Neural cell (in vitro differentiated cells): ENCODE results near the gene SENP5. TPM values are rescaled to one million over a fixed set of nuclear protein-coding genes. Genes with fewer than 3 reads are reported as not detected.

Source experiments
- H2AFZ ChIP-seq: fragments of 200-600, 300-800 bp; sonication (generic), shearing (Covaris generic); 2 replicates; pipeline ENCODE4 v1.6.0; 2014; ENCODE audit warnings: low read depth, mild to moderate bottlenecking, antibody characterized with exemption, low read length, moderate library complexity
- H3F3A ChIP-seq: fragments of 200-600 bp; shearing (Covaris generic); 2 replicates; pipeline ENCODE4 v1.6.1; 2016; ENCODE audit warnings: mild to moderate bottlenecking, moderate library complexity, mixed read lengths, antibody characterized with exemption, low read length; ENCODE audit not compliant: insufficient read depth, poor library complexity, severe bottlenecking
- H3K27ac ChIP-seq: fragments of 200-600, 300-800 bp; sonication (generic), shearing (Covaris generic); 2 replicates; pipeline ENCODE4 v1.5.1; 2014; ENCODE audit warnings: mild to moderate bottlenecking, low read length, moderate library complexity
- H3K27me3 ChIP-seq: fragments of 300-800, 200-600 bp; sonication (generic), shearing (Covaris generic); 2 replicates; pipeline ENCODE4 v1.6.0; 2014; ENCODE audit warnings: mild to moderate bottlenecking, low read depth, low read length, moderate library complexity; ENCODE audit not compliant: insufficient read depth
- H3K36me3 ChIP-seq: fragments of 300-800, 200-600 bp; sonication (generic), shearing (Covaris generic); 2 replicates; pipeline ENCODE4 v1.5.1; 2014; ENCODE audit warnings: mild to moderate bottlenecking, antibody characterized with exemption, low read length, moderate library complexity; ENCODE audit not compliant: insufficient read depth
- H3K4me2 ChIP-seq: fragments of 300-800, 200-600 bp; sonication (generic), shearing (Covaris generic); 2 replicates; pipeline ENCODE4 v1.6.0; 2014; ENCODE audit warnings: mild to moderate bottlenecking, low read length
- H3K4me3 ChIP-seq: fragments of 300-800, 200-600 bp; sonication (generic), shearing (Covaris generic); 2 replicates; pipeline ENCODE4 v1.5.1; 2014; ENCODE audit warnings: mild to moderate bottlenecking, low read length, moderate library complexity
- H3K79me2 ChIP-seq: fragments of 200-600 bp; shearing (Covaris generic); replicated peaks from 2 replicates; pipeline ENCODE4 v1.6.0; 2014; ENCODE audit warnings: mild to moderate bottlenecking, low read length, moderate library complexity; ENCODE audit not compliant: insufficient read depth
- H3K9ac ChIP-seq: fragments of 300-800, 200-600 bp; sonication (generic), shearing (Covaris generic); 2 replicates; pipeline ENCODE4 v1.6.1; 2016; ENCODE audit warnings: mild to moderate bottlenecking, low read length, mixed read lengths
- H3K9me2 ChIP-seq: fragments of 200-600 bp; shearing (Covaris generic); 2 replicates; pipeline ENCODE4 v1.6.1; 2016; ENCODE audit warnings: mild to moderate bottlenecking, low read length, mixed read lengths; ENCODE audit not compliant: insufficient read depth
- H3K9me3 ChIP-seq: fragments of 200-600, 300-800 bp; sonication (generic), shearing (Covaris generic); 2 replicates; pipeline ENCODE4 v1.6.1; 2016; ENCODE audit warnings: mild to moderate bottlenecking, mixed run types, low read length, moderate library complexity, mixed read lengths
- H4K20me1 ChIP-seq: fragments of 200-600 bp; shearing (Covaris generic); 2 replicates; pipeline ENCODE4 v1.6.1; 2016; ENCODE audit warnings: mild to moderate bottlenecking, mixed run types; ENCODE audit not compliant: insufficient read depth
- CTCF ChIP-seq: fragments of 450-650 bp; IDR thresholded peaks from 2 replicates; pipeline ENCODE4 v1.5.1; 2014; ENCODE audit warnings: antibody characterized with exemption, mild to moderate bottlenecking, moderate library complexity; ENCODE audit not compliant: poor library complexity, severe bottlenecking
- EP300 ChIP-seq: fragments of 450-650 bp; conservative IDR thresholded peaks from 2 replicates; pipeline ENCODE4 v1.6.1; 2014; ENCODE audit warnings: antibody characterized with exemption, mild to moderate bottlenecking, moderate library complexity; ENCODE audit not compliant: poor library complexity, severe bottlenecking
- EZH2 ChIP-seq: fragments of 200-600, 300-800 bp; shearing (Covaris generic), sonication (generic); IDR thresholded peaks from 2 replicates; pipeline ENCODE4 v1.6.1; 2014; ENCODE audit warnings: antibody characterized with exemption, low read length, borderline replicate concordance, mild to moderate bottlenecking; ENCODE audit not compliant: insufficient read depth, poor library complexity, severe bottlenecking
- MXI1 ChIP-seq: fragments of 450-650 bp; conservative IDR thresholded peaks from 2 replicates; pipeline ENCODE4 v1.6.1; 2014; ENCODE audit warnings: antibody characterized with exemption, mild to moderate bottlenecking; ENCODE audit not compliant: poor library complexity, severe bottlenecking
- POLR2AphosphoS5 ChIP-seq: IDR thresholded peaks from 2 replicates; pipeline ENCODE4 v1.6.1; 2012
- RAD21 ChIP-seq: fragments of 450-650 bp; conservative IDR thresholded peaks from 2 replicates; pipeline ENCODE4 v1.6.1; 2014; ENCODE audit warnings: antibody characterized with exemption, mild to moderate bottlenecking, moderate library complexity
- SMC3 ChIP-seq: fragments of 450-650 bp; conservative IDR thresholded peaks from 2 replicates; pipeline ENCODE4 v1.6.1; 2014; ENCODE audit warnings: antibody characterized with exemption, mild to moderate bottlenecking, moderate library complexity; ENCODE audit not compliant: poor library complexity
- TAF1 ChIP-seq: IDR thresholded peaks from 2 replicates; pipeline ENCODE4 v1.6.1; 2012; ENCODE audit warnings: low read depth
- polyA plus RNA-seq: library from polyadenylated mRNA; depleted of rRNA; stranded (reverse); fragments of >200 nt; gene quantifications from 2 replicates; pipeline ENCODE4 v1.2.3, GENCODE V29; 2014
- TF ChIP-seq, protein P1 (sequence below): IDR thresholded peaks from 2 replicates; pipeline ENCODE4 v1.6.1; 2012; ENCODE audit warnings: borderline replicate concordance

Gene SENP5
- polyA plus RNA-seq, 1 donor from 2014 or later: 27.3 TPM

DNA sequence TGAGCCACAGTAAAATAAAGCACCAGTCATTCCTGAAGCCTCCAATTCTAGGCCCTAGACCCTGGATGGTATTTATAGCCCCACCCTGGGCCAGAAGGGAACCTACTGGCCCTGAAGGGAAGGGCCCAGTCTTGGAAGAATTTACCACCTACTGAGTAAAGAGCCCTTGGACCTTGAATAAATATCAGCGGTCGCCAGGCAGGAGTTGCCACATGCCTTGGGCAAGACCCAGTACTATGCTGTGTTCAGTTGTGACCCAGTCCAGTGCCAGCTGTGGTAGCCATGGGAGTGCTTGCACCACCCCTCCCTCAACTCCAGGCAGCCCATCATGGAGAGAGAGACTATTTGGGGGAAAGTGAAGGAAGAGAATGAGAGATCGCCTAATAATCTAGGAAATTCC is 47.7 kb downstream of the SENP5 start (continued):
- TF ChIP-seq EP300 (no peak), RAD21 (no peak)

DNA sequence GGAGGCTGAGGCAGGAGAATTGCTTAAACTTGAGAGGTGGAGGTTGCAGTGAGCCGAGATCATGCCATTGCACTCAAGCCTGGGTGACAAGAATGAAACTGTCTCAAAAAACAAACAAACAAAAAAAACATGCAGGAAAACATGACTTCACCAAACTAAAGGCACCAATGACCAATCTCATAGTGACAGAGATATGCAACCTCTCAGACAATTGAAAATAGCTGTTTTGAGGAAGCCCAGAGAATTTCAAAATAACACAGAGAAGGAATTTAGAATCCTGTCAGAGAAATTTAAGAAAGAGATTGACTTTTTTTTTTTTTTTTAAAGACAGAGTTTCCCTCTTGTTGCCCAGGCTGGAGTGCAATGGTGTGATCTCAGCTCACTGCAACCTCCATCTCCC is 48.5 kb downstream of the SENP5 start:
- H3K9ac ChIP-seq: no peak overlapping the region
- no peak overlapping the region for H3K4me2 ChIP-seq
- H3F3A ChIP-seq: no peaks in the 10 kb centered on the region
- H3K27me3 ChIP-seq: no peaks in the 10 kb centered on the region
- no peaks in the 10 kb centered on the region for H4K20me1 ChIP-seq
- peaks cover 4% of the 10 kb centered on the region for H3K36me3 ChIP-seq
- H3K27ac ChIP-seq: no peak overlapping the region
- H3K4me3 ChIP-seq: no peak overlapping the region
- H3K9me2 ChIP-seq: no peaks in the 10 kb centered on the region
- TF ChIP-seq TAF1 (no peak), MXI1 (no peak), RAD21 (no peak), CTCF (no peak), EZH2 (no peak), POLR2AphosphoS5 (no peak), SMC3 (no peak), EP300 (no peak)
- TF ChIP-seq, protein P1, sequence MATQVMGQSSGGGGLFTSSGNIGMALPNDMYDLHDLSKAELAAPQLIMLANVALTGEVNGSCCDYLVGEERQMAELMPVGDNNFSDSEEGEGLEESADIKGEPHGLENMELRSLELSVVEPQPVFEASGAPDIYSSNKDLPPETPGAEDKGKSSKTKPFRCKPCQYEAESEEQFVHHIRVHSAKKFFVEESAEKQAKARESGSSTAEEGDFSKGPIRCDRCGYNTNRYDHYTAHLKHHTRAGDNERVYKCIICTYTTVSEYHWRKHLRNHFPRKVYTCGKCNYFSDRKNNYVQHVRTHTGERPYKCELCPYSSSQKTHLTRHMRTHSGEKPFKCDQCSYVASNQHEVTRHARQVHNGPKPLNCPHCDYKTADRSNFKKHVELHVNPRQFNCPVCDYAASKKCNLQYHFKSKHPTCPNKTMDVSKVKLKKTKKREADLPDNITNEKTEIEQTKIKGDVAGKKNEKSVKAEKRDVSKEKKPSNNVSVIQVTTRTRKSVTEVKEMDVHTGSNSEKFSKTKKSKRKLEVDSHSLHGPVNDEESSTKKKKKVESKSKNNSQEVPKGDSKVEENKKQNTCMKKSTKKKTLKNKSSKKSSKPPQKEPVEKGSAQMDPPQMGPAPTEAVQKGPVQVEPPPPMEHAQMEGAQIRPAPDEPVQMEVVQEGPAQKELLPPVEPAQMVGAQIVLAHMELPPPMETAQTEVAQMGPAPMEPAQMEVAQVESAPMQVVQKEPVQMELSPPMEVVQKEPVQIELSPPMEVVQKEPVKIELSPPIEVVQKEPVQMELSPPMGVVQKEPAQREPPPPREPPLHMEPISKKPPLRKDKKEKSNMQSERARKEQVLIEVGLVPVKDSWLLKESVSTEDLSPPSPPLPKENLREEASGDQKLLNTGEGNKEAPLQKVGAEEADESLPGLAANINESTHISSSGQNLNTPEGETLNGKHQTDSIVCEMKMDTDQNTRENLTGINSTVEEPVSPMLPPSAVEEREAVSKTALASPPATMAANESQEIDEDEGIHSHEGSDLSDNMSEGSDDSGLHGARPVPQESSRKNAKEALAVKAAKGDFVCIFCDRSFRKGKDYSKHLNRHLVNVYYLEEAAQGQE: no peak
- H3K9me3 ChIP-seq: no peaks in the 10 kb centered on the region
- no peaks in the 10 kb centered on the region for H3K79me2 ChIP-seq
- no peak overlapping the region for H2AFZ ChIP-seq

DNA sequence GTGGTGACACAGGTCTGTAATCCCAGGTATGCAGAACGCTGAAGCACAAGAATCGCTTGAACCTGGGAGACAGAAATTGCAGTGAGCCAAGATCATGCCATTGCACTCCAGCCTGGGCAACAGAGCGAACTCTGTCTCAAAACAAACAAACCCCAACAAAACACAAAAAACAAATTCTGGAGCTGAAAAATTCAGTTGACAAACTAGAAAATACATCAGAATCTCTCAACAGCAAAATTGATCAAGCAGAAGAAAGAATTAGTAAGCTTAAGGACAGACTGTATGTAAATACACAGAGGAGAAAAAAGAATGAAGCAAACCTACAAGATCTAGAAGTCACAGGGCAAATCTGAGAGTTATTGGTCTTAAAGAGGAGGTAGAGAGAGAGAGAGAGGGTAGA is 49.3 kb downstream of the SENP5 start:
- H3K27me3 ChIP-seq: no peaks in the 10 kb centered on the region
- no peaks in the 10 kb centered on the region for H3F3A ChIP-seq
- no peak overlapping the region for H3K4me2 ChIP-seq
- H2AFZ ChIP-seq: no peak overlapping the region
- no peak overlapping the region for H3K9ac ChIP-seq
- H4K20me1 ChIP-seq: no peaks in the 10 kb centered on the region
- no peak overlapping the region for H3K4me3 ChIP-seq
- TF ChIP-seq MXI1: no peak
- no peak for TF ChIP-seq POLR2AphosphoS5
- no peak for TF ChIP-seq EZH2
- no peak for TF ChIP-seq SMC3
- TF ChIP-seq TAF1: no peak
- TF ChIP-seq, protein P1: no peak
- no peak for TF ChIP-seq CTCF
- TF ChIP-seq RAD21: no peak
- TF ChIP-seq EP300: no peak
- H3K27ac ChIP-seq: no peak overlapping the region
- H3K79me2 ChIP-seq: no peaks in the 10 kb centered on the region
- H3K9me2 ChIP-seq: no peaks in the 10 kb centered on the region
- H3K36me3 ChIP-seq: peaks cover 4% of the 10 kb centered on the region
- H3K9me3 ChIP-seq: no peaks in the 10 kb centered on the region
